SK-N-SH treated with all-trans-retinoic acid at 6 μM for 48 hours (cell line): ENCODE measurements around the gene CREB3.

Source experiments
- PATZ1 ChIP-seq: fragments of 250-450 bp; sonication (Bioruptor Pico); IDR thresholded peaks from 2 replicates; pipeline ENCODE4 v1.8.0; 2020; ENCODE audit warnings: mild to moderate bottlenecking, moderate library complexity, borderline replicate concordance
- TSHZ2 ChIP-seq: fragments of 250-450 bp; sonication (Bioruptor Pico); IDR thresholded peaks from 2 replicates; pipeline ENCODE4 v1.5.0; 2020; ENCODE audit warnings: mild to moderate bottlenecking, moderate library complexity
- ZC3H10 ChIP-seq: fragments of 250-450 bp; sonication (Bioruptor Pico); IDR thresholded peaks from 2 replicates; pipeline ENCODE4 v1.5.1; 2021; ENCODE audit warnings: mild to moderate bottlenecking, moderate library complexity
- TF ChIP-seq, protein P1 (sequence below): fragments of 250-450 bp; sonication (Bioruptor Pico); IDR thresholded peaks from 2 replicates; pipeline ENCODE4 v1.5.1; 2020; ENCODE audit warnings: low read depth, mild to moderate bottlenecking, moderate library complexity
- TF ChIP-seq, protein P2 (sequence below): fragments of 250-450 bp; sonication (Bioruptor Pico); IDR thresholded peaks from 2 replicates; pipeline ENCODE4 v1.8.0; 2021; ENCODE audit warnings: low read depth, mild to moderate bottlenecking, moderate library complexity, borderline replicate concordance
- TF ChIP-seq, protein P3 (sequence below): fragments of 250-450 bp; sonication (Bioruptor Pico); IDR thresholded peaks from 2 replicates; pipeline ENCODE4 v1.5.1; 2021; ENCODE audit warnings: mild to moderate bottlenecking, moderate library complexity

DNA sequence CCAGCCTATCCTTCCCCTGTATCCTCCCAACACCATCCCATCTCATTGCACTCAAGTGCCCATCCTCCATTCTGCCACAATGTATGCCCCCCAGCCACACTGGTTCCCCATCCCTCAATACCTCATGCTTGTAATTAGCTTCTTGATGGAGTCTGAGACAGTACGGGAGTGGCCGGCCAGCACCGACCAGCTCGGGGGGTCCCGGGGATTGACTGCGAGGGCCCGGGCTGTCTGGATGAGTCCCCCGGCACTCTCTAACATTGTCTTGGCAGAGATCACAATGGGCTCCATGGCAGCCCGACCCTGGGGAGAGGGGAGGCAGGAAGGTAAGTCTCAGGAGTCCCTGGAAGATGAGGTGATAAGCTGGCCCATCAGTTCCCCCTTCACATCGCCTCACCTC, 25.5 kb upstream of the CREB3 start:
- TF ChIP-seq, protein P1, sequence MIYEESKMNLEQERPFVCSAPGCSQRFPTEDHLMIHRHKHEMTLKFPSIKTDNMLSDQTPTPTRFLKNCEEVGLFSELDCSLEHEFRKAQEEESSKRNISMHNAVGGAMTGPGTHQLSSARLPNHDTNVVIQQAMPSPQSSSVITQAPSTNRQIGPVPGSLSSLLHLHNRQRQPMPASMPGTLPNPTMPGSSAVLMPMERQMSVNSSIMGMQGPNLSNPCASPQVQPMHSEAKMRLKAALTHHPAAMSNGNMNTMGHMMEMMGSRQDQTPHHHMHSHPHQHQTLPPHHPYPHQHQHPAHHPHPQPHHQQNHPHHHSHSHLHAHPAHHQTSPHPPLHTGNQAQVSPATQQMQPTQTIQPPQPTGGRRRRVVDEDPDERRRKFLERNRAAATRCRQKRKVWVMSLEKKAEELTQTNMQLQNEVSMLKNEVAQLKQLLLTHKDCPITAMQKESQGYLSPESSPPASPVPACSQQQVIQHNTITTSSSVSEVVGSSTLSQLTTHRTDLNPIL (CRISPR knock-in tag): no peak
- TF ChIP-seq, protein P2, sequence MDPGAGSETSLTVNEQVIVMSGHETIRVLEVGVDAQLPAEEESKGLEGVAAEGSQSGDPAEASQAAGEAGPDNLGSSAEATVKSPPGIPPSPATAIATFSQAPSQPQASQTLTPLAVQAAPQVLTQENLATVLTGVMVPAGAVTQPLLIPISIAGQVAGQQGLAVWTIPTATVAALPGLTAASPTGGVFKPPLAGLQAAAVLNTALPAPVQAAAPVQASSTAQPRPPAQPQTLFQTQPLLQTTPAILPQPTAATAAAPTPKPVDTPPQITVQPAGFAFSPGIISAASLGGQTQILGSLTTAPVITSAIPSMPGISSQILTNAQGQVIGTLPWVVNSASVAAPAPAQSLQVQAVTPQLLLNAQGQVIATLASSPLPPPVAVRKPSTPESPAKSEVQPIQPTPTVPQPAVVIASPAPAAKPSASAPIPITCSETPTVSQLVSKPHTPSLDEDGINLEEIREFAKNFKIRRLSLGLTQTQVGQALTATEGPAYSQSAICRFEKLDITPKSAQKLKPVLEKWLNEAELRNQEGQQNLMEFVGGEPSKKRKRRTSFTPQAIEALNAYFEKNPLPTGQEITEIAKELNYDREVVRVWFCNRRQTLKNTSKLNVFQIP (CRISPR knock-in tag): no peak
- no peak for TF ChIP-seq TSHZ2
- TF ChIP-seq PATZ1 (CRISPR knock-in tag): no peak
- TF ChIP-seq, protein P3, sequence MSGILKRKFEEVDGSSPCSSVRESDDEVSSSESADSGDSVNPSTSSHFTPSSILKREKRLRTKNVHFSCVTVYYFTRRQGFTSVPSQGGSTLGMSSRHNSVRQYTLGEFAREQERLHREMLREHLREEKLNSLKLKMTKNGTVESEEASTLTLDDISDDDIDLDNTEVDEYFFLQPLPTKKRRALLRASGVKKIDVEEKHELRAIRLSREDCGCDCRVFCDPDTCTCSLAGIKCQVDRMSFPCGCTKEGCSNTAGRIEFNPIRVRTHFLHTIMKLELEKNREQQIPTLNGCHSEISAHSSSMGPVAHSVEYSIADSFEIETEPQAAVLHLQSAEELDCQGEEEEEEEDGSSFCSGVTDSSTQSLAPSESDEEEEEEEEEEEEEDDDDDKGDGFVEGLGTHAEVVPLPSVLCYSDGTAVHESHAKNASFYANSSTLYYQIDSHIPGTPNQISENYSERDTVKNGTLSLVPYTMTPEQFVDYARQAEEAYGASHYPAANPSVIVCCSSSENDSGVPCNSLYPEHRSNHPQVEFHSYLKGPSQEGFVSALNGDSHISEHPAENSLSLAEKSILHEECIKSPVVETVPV: no peak
- no peak for TF ChIP-seq ZC3H10 (CRISPR knock-in tag)
